ENCODE measurements around the gene PDE2A.
"Not testable (repeated sequence)": the region's sequence is repeated elsewhere in the genome, so short reads cannot be mapped to it uniquely, and the experiment has no call there.

Gene PDE2A

GRCh38 chr11:72579816-72580641, 94.2 kb downstream of the PDE2A start:
- in situ Hi-C loops (cut with HindIII; ENCODE audit: low sequenced_read_pairs): no loop called here

- in situ Hi-C loops (cut with HindIII; ENCODE audit: low sequenced_read_pairs): no loop called here
Observed at GRCh38 chr11:72578991-72579815, 95.0 kb downstream of the PDE2A start.

GRCh38 chr11:72578566-72578965, 95.7 kb downstream of the PDE2A start:
- in situ Hi-C loops (cut with HindIII; ENCODE audit: low sequenced_read_pairs): no loop called here

- in situ Hi-C loops (cut with HindIII; ENCODE audit: low sequenced_read_pairs): no loop called here
Observed at GRCh38 chr11:72578051-72578450, 96.2 kb downstream of the PDE2A start.

GRCh38 chr11:72577271-72577721, 96.9 kb downstream of the PDE2A start:
- in situ Hi-C loops (cut with HindIII; ENCODE audit: low sequenced_read_pairs): no loop called here

- in situ Hi-C loops (cut with HindIII; ENCODE audit: low sequenced_read_pairs): no loop called here
Observed at GRCh38 chr11:72576661-72577060, 97.6 kb downstream of the PDE2A start.

GRCh38 chr11:72576243-72576595, 98.0 kb downstream of the PDE2A start:
- in situ Hi-C loops (cut with HindIII; ENCODE audit: low sequenced_read_pairs): no loop called here

GRCh38 chr11:72575533-72576242, 98.5 kb downstream of the PDE2A start:
- in situ Hi-C loops (cut with HindIII; ENCODE audit: low sequenced_read_pairs): no loop called here

- in situ Hi-C loops (cut with HindIII; ENCODE audit: low sequenced_read_pairs): no loop called here
Observed at GRCh38 chr11:72574548-72575460, 99.4 kb downstream of the PDE2A start.

GRCh38 chr11:72573855-72574445, 100.3 kb downstream of the PDE2A start:
- in situ Hi-C loops (cut with HindIII; ENCODE audit: low sequenced_read_pairs): no loop called here

GRCh38 chr11:72573072-72573854, 101.0 kb downstream of the PDE2A start:
- in situ Hi-C loops (cut with HindIII; ENCODE audit: low sequenced_read_pairs): no loop called here

- in situ Hi-C loops (cut with HindIII; ENCODE audit: low sequenced_read_pairs): not testable (repeated sequence)
Observed at GRCh38 chr11:72572540-72572939, 101.7 kb downstream of the PDE2A start.

- in situ Hi-C loops (cut with HindIII; ENCODE audit: low sequenced_read_pairs): no loop called here
Observed at GRCh38 chr11:72570893-72571661, 103.1 kb downstream of the PDE2A start.

- in situ Hi-C loops (cut with HindIII; ENCODE audit: low sequenced_read_pairs): no loop called here
Observed at GRCh38 chr11:72569966-72570892, 104.0 kb downstream of the PDE2A start.

- in situ Hi-C loops (cut with HindIII; ENCODE audit: low sequenced_read_pairs): no loop called here
Observed at GRCh38 chr11:72568861-72569260, 105.4 kb downstream of the PDE2A start.

GRCh38 chr11:72562431-72562830, 111.8 kb downstream of the PDE2A start:
- in situ Hi-C loops (cut with HindIII; ENCODE audit: low sequenced_read_pairs): no loop called here

- in situ Hi-C loops (cut with HindIII; ENCODE audit: low sequenced_read_pairs): no loop called here
Observed at GRCh38 chr11:72561856-72562255, 112.4 kb downstream of the PDE2A start.
